MCF 10A (cell line): Measurements from ENCODE around the gene PMPCA. TPM values are rescaled to one million over a fixed set of nuclear protein-coding genes. Genes with fewer than 3 reads are reported as not detected.

Experiments
- BruUV-seq: library from RNA; stranded (reverse); fragments of 400-500 nt; replicated peaks from 2 replicates; lab custom pipeline; 2021; lab: Mats Ljungman, UMichigan
- CTCF ChIA-PET: fragments of 300-600 bp; sonication (Branson Sonifier 250); formaldehyde crosslinking; extraction: SDS; loops from one replicate; lab custom pipeline; 2021; ENCODE audit warnings: antibody characterized with exemption, inconsistent platforms; lab: Yijun Ruan, JAX
- POLR2A ChIA-PET: fragments of 300-600, 350-650 bp; sonication (Branson Sonifier 250); formaldehyde crosslinking; extraction: SDS; loops from one replicate; lab custom pipeline; 2020; ENCODE audit warnings: antibody characterized with exemption, inconsistent platforms; lab: Yijun Ruan, JAX
- DNase-seq: peaks from one replicate; pipeline ENCODE4 v3.0.0-alpha.2; 2018; ENCODE audit not compliant: unreplicated experiment
- H3K27ac Mint-ChIP-seq: one replicate; pipeline ENCODE4 v1.8.0; 2022; ENCODE audit warnings: mild to moderate bottlenecking, low read depth, mixed read lengths; ENCODE audit not compliant: unreplicated experiment
- H3K27me3 Mint-ChIP-seq: one replicate; pipeline ENCODE4 v1.8.0; 2022; ENCODE audit warnings: mixed read lengths; ENCODE audit not compliant: insufficient read depth, unreplicated experiment
- H3K36me3 Mint-ChIP-seq: one replicate; pipeline ENCODE4 v1.8.0; 2022; ENCODE audit warnings: mild to moderate bottlenecking, moderate library complexity, mixed read lengths; ENCODE audit not compliant: insufficient read depth, unreplicated experiment
- H3K4me1 Mint-ChIP-seq: one replicate; pipeline ENCODE4 v1.8.0; 2022; ENCODE audit warnings: mixed read lengths; ENCODE audit not compliant: insufficient read depth, unreplicated experiment
- H3K4me3 Mint-ChIP-seq: one replicate; pipeline ENCODE4 v1.8.0; 2022; ENCODE audit warnings: mild to moderate bottlenecking, moderate library complexity, mixed read lengths; ENCODE audit not compliant: unreplicated experiment
- H3K9me3 Mint-ChIP-seq: one replicate; pipeline ENCODE4 v1.8.0; 2022; ENCODE audit warnings: mixed read lengths; ENCODE audit not compliant: unreplicated experiment
- intact Hi-C: fragments of 100-400 bp; cut with micrococcal nuclease; formaldehyde crosslinking; loops from 2 replicates; pipeline ENCODE4 v1.14.1; 2022
- total RNA-seq: library from RNA; stranded (reverse); gene quantifications from 2 replicates; pipeline ENCODE4 v1.2.3, GENCODE V29; 2022
- TF ChIP-seq, protein P1 (sequence below): fragments of 200-600 bp; IDR thresholded peaks from one replicate; pipeline ENCODE4 v1.8.0; 2022; ENCODE audit warnings: antibody characterized with exemption, mild to moderate bottlenecking; ENCODE audit not compliant: unreplicated experiment

PMPCA gene
- total RNA-seq, 1 experiment from 2014 or later, result 66.3 TPM

- intact Hi-C loops, result no loop called here
Measured at GRCh38 chr9:136378170-136379002, 32.1 kb upstream of the PMPCA start.

GRCh38 chr9:136379003-136379287 is 31.5 kb upstream of the PMPCA start:
- Mint-ChIP-seq H3K9me3 (no peaks in the 10 kb centered on the region), H3K4me1 (no peaks in the 10 kb centered on the region), H3K4me3 (no peak overlapping the region), H3K27ac (no peak overlapping the region), H3K27me3 (no peaks in the 10 kb centered on the region), H3K36me3 (peaks cover 20% of the 10 kb centered on the region)
- no peak for DNase-seq
- POLR2A ChIA-PET, result no interaction called here
- intact Hi-C loops, result no loop called here
- no TSS peak for BruUV-seq
- TF ChIP-seq, protein P1, sequence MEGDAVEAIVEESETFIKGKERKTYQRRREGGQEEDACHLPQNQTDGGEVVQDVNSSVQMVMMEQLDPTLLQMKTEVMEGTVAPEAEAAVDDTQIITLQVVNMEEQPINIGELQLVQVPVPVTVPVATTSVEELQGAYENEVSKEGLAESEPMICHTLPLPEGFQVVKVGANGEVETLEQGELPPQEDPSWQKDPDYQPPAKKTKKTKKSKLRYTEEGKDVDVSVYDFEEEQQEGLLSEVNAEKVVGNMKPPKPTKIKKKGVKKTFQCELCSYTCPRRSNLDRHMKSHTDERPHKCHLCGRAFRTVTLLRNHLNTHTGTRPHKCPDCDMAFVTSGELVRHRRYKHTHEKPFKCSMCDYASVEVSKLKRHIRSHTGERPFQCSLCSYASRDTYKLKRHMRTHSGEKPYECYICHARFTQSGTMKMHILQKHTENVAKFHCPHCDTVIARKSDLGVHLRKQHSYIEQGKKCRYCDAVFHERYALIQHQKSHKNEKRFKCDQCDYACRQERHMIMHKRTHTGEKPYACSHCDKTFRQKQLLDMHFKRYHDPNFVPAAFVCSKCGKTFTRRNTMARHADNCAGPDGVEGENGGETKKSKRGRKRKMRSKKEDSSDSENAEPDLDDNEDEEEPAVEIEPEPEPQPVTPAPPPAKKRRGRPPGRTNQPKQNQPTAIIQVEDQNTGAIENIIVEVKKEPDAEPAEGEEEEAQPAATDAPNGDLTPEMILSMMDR, result no peak
- CTCF ChIA-PET, result no interaction called here

More at GRCh38 chr9:136378170-136379002, 32.1 kb upstream of the PMPCA start:
- TF ChIP-seq, protein P1, result no peak
- H3K4me1 Mint-ChIP-seq, result no peaks in the 10 kb centered on the region
- ChIA-PET POLR2A (no interaction called here), CTCF (interaction anchor here (0.6 kb wide), 1 partner anchor 32 kb away, joined by 3 read pairs; no protein-coding TSS in a partner anchor)
- no peak overlapping the region for H3K27ac Mint-ChIP-seq
- BruUV-seq, result no TSS peak
- H3K27me3 Mint-ChIP-seq, result no peaks in the 10 kb centered on the region
- no peak for DNase-seq
- H3K36me3 Mint-ChIP-seq, result peaks cover 17% of the 10 kb centered on the region
- H3K4me3 Mint-ChIP-seq, result no peak overlapping the region
- no peaks in the 10 kb centered on the region for H3K9me3 Mint-ChIP-seq

- H3K9me3 Mint-ChIP-seq, result no peaks in the 10 kb centered on the region
- CTCF ChIA-PET, result no interaction called here
- peaks cover 22% of the 10 kb centered on the region for H3K36me3 Mint-ChIP-seq
- H3K27ac Mint-ChIP-seq, result no peak overlapping the region
- no peaks in the 10 kb centered on the region for H3K27me3 Mint-ChIP-seq
- intact Hi-C loops, result no loop called here
- TF ChIP-seq, protein P1, result no peak
- BruUV-seq, result no TSS peak
- no peaks in the 10 kb centered on the region for H3K4me1 Mint-ChIP-seq
- DNase-seq, result no peak
- POLR2A ChIA-PET, result no interaction called here
- H3K4me3 Mint-ChIP-seq, result no peak overlapping the region
Measured at GRCh38 chr9:136379401-136379800, 31.1 kb upstream of the PMPCA start.

DNA sequence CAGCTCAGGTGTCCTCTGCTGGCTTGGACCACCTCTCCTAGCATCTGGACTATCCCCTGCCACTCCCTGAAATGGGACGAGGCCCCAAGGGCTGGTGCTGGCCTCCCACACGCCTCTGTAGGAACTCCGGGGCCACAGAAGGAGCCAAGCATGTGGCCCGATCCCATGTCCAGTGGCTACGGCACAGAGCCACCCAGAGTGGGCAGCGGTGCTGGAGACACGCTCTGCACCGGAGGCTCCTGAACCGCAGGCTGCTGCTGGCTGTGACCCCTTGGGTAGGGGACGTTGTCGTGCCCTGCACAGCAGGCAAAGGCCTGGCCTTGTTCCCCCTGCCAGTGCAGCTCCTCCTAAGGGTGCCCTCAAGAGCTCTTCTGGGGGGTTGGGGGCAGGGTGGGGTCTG is 30.6 kb upstream of the PMPCA start:
- TF ChIP-seq, protein P1, result no peak
- no peaks in the 10 kb centered on the region for H3K9me3 Mint-ChIP-seq
- CTCF ChIA-PET, result no interaction called here
- intact Hi-C loops, result no loop called here
- POLR2A ChIA-PET, result no interaction called here
- no peaks in the 10 kb centered on the region for H3K4me1 Mint-ChIP-seq
- BruUV-seq, result no TSS peak
- H3K36me3 Mint-ChIP-seq, result peaks cover 25% of the 10 kb centered on the region
- no peak for DNase-seq
- H3K27me3 Mint-ChIP-seq, result no peaks in the 10 kb centered on the region
- no peak overlapping the region for H3K27ac Mint-ChIP-seq
- H3K4me3 Mint-ChIP-seq, result no peak overlapping the region
